Nephron (organoid): ENCODE results near the gene METTL25B.
"Not testable (repeated sequence)": the region's sequence is repeated elsewhere in the genome, so short reads cannot be mapped to it uniquely, and the experiment has no call there.

Experiments used
- H3K27ac Mint-ChIP-seq, 3 experiments: 2 replicates each; pipeline ENCODE4 v1.8.0; 2020; ENCODE audit warnings: mixed read lengths in 3 of 3, mild to moderate bottlenecking in 2 of 3, moderate library complexity in 1 of 3
- H3K27me3 Mint-ChIP-seq: 2 replicates; pipeline ENCODE4 v1.8.0; 2021; ENCODE audit warnings: low read depth, mild to moderate bottlenecking, moderate library complexity, mixed read lengths
- H3K36me3 Mint-ChIP-seq: 2 replicates; pipeline ENCODE4 v1.8.0; 2020; ENCODE audit warnings: low read depth, mixed read lengths
- H3K4me1 Mint-ChIP-seq: 2 replicates; pipeline ENCODE4 v1.8.0; 2020; ENCODE audit warnings: mixed read lengths
- H3K4me3 Mint-ChIP-seq, 3 experiments: 2 replicates each; pipeline ENCODE4 v1.8.0; 2020; ENCODE audit warnings: mild to moderate bottlenecking in 3 of 3, mixed read lengths in 3 of 3, moderate library complexity in 2 of 3
- H3K9me3 Mint-ChIP-seq: 2 replicates; pipeline ENCODE4 v1.8.0; 2020; ENCODE audit warnings: mixed read lengths
- TF ChIP-seq, protein P1 (sequence below), 3 experiments: fragments of 200-600 bp; sonication (generic); IDR thresholded peaks; one replicate each; pipeline ENCODE4 v1.5.0; 2021; ENCODE audit warnings: antibody characterized with exemption in 3 of 3; ENCODE audit not compliant: unreplicated experiment in 3 of 3

The METTL25B gene

DNA sequence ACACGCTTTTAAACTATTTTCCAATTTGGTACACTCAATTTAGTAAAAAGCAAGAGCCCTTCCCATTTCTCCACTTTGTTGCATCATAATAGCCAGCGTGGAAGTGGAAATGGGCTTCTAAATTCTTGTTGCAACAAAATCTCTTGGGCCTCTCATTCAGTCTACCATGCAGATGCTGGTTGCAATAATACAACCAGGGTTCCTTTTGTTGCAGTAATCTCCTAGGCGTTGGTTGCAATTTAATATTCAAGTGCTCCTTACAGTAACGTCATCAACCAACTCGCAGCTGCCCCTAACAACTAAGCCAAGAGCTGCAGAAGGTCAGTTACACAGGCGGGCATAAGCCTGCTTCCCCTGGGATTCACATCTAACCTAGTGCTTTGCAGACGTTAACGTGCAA lies 25.9 kb downstream of the METTL25B start:
- H3K4me1 Mint-ChIP-seq: peaks cover 41% of the 10 kb centered on the region
- TF ChIP-seq, protein P1, sequence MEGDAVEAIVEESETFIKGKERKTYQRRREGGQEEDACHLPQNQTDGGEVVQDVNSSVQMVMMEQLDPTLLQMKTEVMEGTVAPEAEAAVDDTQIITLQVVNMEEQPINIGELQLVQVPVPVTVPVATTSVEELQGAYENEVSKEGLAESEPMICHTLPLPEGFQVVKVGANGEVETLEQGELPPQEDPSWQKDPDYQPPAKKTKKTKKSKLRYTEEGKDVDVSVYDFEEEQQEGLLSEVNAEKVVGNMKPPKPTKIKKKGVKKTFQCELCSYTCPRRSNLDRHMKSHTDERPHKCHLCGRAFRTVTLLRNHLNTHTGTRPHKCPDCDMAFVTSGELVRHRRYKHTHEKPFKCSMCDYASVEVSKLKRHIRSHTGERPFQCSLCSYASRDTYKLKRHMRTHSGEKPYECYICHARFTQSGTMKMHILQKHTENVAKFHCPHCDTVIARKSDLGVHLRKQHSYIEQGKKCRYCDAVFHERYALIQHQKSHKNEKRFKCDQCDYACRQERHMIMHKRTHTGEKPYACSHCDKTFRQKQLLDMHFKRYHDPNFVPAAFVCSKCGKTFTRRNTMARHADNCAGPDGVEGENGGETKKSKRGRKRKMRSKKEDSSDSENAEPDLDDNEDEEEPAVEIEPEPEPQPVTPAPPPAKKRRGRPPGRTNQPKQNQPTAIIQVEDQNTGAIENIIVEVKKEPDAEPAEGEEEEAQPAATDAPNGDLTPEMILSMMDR (IDR thresholded peaks at IDR 0.05; ENCODE audit: unreplicated experiment in 3 of 3): no peak
- H3K27me3 Mint-ChIP-seq: no peaks in the 10 kb centered on the region
- H3K9me3 Mint-ChIP-seq: no peaks in the 10 kb centered on the region
- peak overlapping the region; percentile 57 to 96 (median 78) for H3K4me3 Mint-ChIP-seq
- peaks cover 2% of the 10 kb centered on the region for H3K36me3 Mint-ChIP-seq
- peak overlapping the region in 1 of 3 experiments; percentile 60 for H3K27ac Mint-ChIP-seq

DNA sequence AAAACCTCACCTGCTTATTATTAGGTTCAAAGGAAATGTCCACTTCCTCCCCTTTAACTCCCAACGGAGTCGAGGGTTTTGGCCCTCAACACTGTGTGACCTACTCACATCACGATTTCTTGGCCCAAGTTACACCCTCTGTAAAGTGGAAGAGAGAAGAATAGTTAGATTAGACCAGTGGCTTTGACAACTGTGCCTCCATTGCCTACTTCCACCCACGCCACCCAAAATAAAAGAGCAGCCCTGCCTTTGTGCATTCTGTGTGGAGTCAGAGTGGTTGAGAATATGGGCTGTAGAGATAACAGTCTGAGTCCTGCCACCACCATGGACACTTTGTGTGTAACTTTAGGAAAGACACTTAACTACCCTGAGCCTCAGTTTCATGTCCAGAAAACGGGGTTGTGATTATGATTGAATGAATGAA lies 27.3 kb downstream of the METTL25B start:
- Mint-ChIP-seq H3K36me3 (peaks cover 4% of the 10 kb centered on the region), H3K27me3 (no peaks in the 10 kb centered on the region), H3K4me3 (peak overlapping the region in 1 of 3 experiments; percentile 41), H3K4me1 (peaks cover 31% of the 10 kb centered on the region), H3K9me3 (no peaks in the 10 kb centered on the region), H3K27ac (peak overlapping the region in 1 of 3 experiments; percentile 37)
- TF ChIP-seq, protein P1 (IDR thresholded peaks at IDR 0.05; ENCODE audit: unreplicated experiment in 3 of 3): no peak

DNA sequence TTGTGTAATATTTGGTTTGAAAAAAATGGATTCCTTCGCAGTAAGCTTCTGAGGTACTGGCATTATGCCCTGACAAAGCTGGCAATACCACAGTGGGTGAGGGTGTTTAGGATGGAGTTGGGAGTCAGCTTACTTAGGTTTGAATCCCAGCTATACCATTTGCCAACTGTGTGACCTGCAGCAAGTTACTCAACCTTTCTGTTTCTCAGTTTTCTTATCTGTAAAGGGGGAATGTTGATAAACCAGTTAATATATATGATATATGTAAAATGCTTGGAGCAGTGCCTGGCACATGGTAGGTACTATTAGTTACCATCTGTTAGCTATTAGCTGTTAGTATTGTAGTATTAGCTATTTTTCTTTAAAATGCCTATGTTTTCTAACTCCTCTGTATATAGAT lies 28.1 kb downstream of the METTL25B start:
- Mint-ChIP-seq H3K36me3 (peaks cover 4% of the 10 kb centered on the region), H3K9me3 (no peaks in the 10 kb centered on the region), H3K27ac (no peak overlapping the region), H3K27me3 (no peaks in the 10 kb centered on the region), H3K4me1 (peaks cover 29% of the 10 kb centered on the region), H3K4me3 (no peak overlapping the region)
- TF ChIP-seq, protein P1 (IDR thresholded peaks at IDR 0.05; ENCODE audit: unreplicated experiment in 3 of 3): no peak

DNA sequence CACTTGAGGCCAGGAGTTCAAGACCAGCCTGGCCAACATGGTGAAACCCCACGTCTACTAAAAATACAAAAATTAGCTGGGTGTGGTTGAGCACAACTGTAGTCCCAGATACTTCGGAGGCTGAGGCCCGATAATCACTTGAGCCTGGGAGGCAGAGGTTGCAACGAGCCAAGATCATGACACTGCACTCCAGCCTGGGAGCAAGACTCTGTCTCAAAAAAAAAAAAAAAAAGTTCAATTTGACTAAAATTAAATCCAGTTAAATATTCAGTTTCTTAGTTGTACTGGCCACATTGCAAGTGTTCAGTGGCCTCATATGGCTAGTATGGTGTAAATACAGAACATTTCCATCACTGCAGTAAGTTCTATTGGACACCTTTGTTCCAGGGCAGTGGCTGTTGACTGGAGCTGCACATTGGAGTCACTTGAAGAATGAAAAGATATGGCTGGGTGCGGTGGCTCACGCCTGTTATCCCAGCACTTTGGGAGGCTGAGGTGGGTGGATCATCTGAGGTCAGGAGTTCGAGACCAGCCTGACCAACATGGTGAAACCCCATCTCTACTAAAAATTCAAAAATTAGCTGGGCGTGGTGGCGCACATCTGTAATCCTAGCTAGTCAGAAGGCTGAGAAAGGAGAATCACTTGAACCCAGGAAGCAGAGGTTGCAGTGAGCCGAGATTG lies 29.4 kb downstream of the METTL25B start:
- not testable (repeated sequence) for H3K27me3 Mint-ChIP-seq, H3K27ac Mint-ChIP-seq, H3K9me3 Mint-ChIP-seq, H3K36me3 Mint-ChIP-seq, H3K4me3 Mint-ChIP-seq
- H3K4me1 Mint-ChIP-seq: peaks cover 22% of the 10 kb centered on the region

DNA sequence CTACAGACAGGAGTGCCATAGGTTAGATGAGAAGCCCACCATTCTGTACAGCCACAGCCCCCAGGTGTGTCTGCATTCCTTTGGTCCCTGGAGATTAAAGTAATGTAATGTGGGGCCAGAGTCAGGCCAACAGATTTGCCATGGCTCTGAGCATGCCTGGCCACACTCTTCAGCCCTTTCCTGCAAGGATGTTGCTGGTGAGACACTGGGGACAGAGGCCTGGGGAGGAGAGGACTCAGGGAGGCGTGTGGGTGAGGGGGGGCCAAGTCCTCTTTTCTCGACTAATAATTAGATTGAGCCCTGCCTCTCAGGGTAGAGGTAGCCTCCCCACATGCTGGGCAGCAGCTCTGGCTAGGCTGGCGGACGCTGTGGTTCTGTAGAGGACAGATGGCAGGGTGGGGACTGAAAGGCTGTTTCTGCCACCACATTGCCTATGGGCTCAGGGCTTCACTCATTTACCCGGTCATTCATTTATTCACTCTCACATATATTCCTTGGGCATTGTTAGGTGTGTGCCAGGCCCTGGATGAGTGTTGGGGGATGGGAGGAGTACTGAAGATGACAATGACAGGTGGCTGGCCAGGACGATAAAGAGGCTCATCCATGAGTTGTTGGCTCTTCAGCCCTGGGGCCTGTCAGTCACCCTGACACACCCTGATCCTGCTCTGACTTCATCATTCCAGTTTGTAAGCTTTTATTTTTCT lies 32.0 kb downstream of the METTL25B start:
- Mint-ChIP-seq H3K27me3 (no peaks in the 10 kb centered on the region), H3K4me3 (no peak overlapping the region), H3K27ac (peak overlapping the region in 2 of 3 experiments; percentile 20 to 30), H3K4me1 (peaks cover 8% of the 10 kb centered on the region), H3K9me3 (no peaks in the 10 kb centered on the region), H3K36me3 (peaks cover 4% of the 10 kb centered on the region)
- TF ChIP-seq, protein P1 (IDR thresholded peaks at IDR 0.05; ENCODE audit: unreplicated experiment in 3 of 3): no peak

DNA sequence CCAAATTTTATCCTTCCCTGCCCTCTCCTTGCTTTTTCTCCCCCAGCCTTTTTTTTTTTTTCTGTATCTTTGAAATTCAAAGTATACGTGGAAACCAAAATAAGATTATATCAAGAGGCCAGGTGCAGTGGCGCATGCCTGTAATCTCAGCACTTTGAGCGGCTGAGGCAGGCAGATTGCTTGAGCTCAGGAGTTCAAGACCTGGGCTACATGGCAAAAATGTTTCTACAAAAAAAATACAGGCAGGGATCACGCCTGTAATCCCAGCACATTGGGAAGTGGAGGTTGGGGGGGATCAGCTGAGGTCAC lies 32.5 kb downstream of the METTL25B start:
- Mint-ChIP-seq H3K4me1 (peaks cover 5% of the 10 kb centered on the region), H3K36me3 (peaks cover 4% of the 10 kb centered on the region), H3K9me3 (no peaks in the 10 kb centered on the region), H3K27me3 (no peaks in the 10 kb centered on the region), H3K4me3 (no peak overlapping the region), H3K27ac (peak overlapping the region in 1 of 3 experiments; percentile 30)
- TF ChIP-seq, protein P1 (IDR thresholded peaks at IDR 0.05; ENCODE audit: unreplicated experiment in 3 of 3): no peak

DNA sequence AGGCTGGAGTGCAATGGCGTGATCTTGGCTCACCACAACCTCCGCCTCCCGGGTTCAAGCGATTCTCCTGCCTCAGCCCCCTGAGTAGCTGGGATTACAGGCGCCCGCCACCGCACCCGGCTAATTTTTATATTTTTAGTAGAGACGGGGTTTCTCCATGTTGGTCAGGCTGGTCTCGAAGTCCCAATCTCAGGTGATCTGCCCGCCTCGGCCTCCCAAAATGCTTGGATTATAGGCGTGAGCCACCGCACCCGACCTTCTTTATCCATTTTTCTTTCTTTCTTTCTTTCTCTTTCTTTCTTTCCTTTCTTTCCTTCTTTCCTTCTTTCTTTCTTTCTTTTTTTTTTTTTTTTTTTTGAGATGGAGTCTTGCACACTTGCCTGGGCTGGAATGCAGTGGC lies 36.9 kb downstream of the METTL25B start:
- peaks cover 26% of the 10 kb centered on the region for H3K4me1 Mint-ChIP-seq
- not testable (repeated sequence) for H3K27ac Mint-ChIP-seq, H3K27me3 Mint-ChIP-seq, H3K9me3 Mint-ChIP-seq, H3K36me3 Mint-ChIP-seq, H3K4me3 Mint-ChIP-seq
